Activated CD4-positive, alpha-beta T cell treated with anti-CD3 and anti-CD28 coated beads, Interleukin-2, amount 10 ng/mL, durations not matched to agents 7 days and 5 days (primary cell): ENCODE results near the gene DAGLB. TPM values are rescaled to one million over a fixed set of nuclear protein-coding genes. Genes with fewer than 3 reads are reported as not detected.

Source experiments
- CTCF ChIA-PET: fragments of 350-600 bp; sonication (Branson Sonifier 250); formaldehyde crosslinking; loops from one replicate; lab custom pipeline; 2021; ENCODE audit warnings: antibody characterized with exemption; lab: Charles Lee
- POLR2A ChIA-PET: fragments of 350-600 bp; sonication (Branson Sonifier 250); formaldehyde crosslinking; loops from one replicate; lab custom pipeline; 2021; ENCODE audit warnings: antibody characterized with exemption; lab: Charles Lee
- DNase-seq: peaks from one replicate; pipeline ENCODE4 v3.0.0-alpha.2; 2020
- H3K27ac Mint-ChIP-seq: one replicate; pipeline ENCODE4 v1.8.0; 2021; ENCODE audit warnings: mild to moderate bottlenecking, moderate library complexity, mixed read lengths
- H3K27me3 Mint-ChIP-seq: one replicate; pipeline ENCODE4 v1.8.0; 2021; ENCODE audit warnings: mixed read lengths
- H3K36me3 Mint-ChIP-seq: one replicate; pipeline ENCODE4 v1.8.0; 2021; ENCODE audit warnings: low read depth, mixed read lengths
- H3K4me1 Mint-ChIP-seq: one replicate; pipeline ENCODE4 v1.8.0; 2021; ENCODE audit warnings: mixed read lengths
- H3K4me3 Mint-ChIP-seq: one replicate; pipeline ENCODE4 v1.8.0; 2021; ENCODE audit warnings: mild to moderate bottlenecking, moderate library complexity, mixed read lengths
- H3K9me3 Mint-ChIP-seq: one replicate; pipeline ENCODE4 v1.8.0; 2021; ENCODE audit warnings: mixed read lengths
- total RNA-seq, 2 experiments: library from RNA; stranded (reverse); gene quantifications; one replicate each; pipeline ENCODE4 v1.2.3, GENCODE V29; 2021

DAGLB gene
- 10 to 100 TPM; 18.3 to 22.4 TPM for total RNA-seq

- DNase-seq, result peak; percentile 96
- Mint-ChIP-seq H3K36me3 (peaks cover 26% of the 10 kb centered on the region), H3K4me1 (peaks cover 25% of the 10 kb centered on the region), H3K27me3 (no peaks in the 10 kb centered on the region), H3K27ac (peak within 1 kb of the TSS; percentile 98), H3K9me3 (no peaks in the 10 kb centered on the region), H3K4me3 (peak within 1 kb of the TSS; percentile 98)
- POLR2A ChIA-PET, result interaction anchor here (1.1 kb wide), 1 partner anchor 8 kb away, joined by 3 read pairs; no protein-coding TSS in a partner anchor
- CTCF ChIA-PET, result interaction anchor here (0.6 to 1.8 kb wide), 5 partner anchors 8 to 76 kb away, joined by 4 to 8 read pairs (median 5); no protein-coding TSS in a partner anchor
These were observed at the start of gene DAGLB for GRCh38 chr7:6447581-6448199. DAGLB (minus strand) TSS chr7:6447954; CDS start chr7:6447842, 112 bp downstream.

GRCh38 chr7:6497637-6497905, 49.8 kb upstream of the DAGLB start:
- Mint-ChIP-seq H3K9me3 (no peaks in the 10 kb centered on the region), H3K27ac (no peak overlapping the region), H3K36me3 (no peaks in the 10 kb centered on the region), H3K4me3 (no peak overlapping the region), H3K27me3 (no peaks in the 10 kb centered on the region), H3K4me1 (no peaks in the 10 kb centered on the region)
- CTCF ChIA-PET, result no interaction called here
- POLR2A ChIA-PET, result no interaction called here
- DNase-seq, result no peak

GRCh38 chr7:6496842-6497636, 49.3 kb upstream of the DAGLB start:
- H3K36me3 Mint-ChIP-seq, result no peaks in the 10 kb centered on the region
- no peaks in the 10 kb centered on the region for H3K9me3 Mint-ChIP-seq
- H3K27ac Mint-ChIP-seq, result no peak overlapping the region
- no peak overlapping the region for H3K4me3 Mint-ChIP-seq
- H3K27me3 Mint-ChIP-seq, result no peaks in the 10 kb centered on the region
- CTCF ChIA-PET, result interaction anchor here (0.6 kb wide), 1 partner anchor 229 kb away, joined by 3 read pairs; no protein-coding TSS in a partner anchor
- H3K4me1 Mint-ChIP-seq, result no peaks in the 10 kb centered on the region
- POLR2A ChIA-PET, result no interaction called here
- no peak for DNase-seq

GRCh38 chr7:6495597-6496262, 48.0 kb upstream of the DAGLB start:
- H3K27me3 Mint-ChIP-seq, result peaks cover 7% of the 10 kb centered on the region
- no peak overlapping the region for H3K27ac Mint-ChIP-seq
- H3K9me3 Mint-ChIP-seq, result no peaks in the 10 kb centered on the region
- no peaks in the 10 kb centered on the region for H3K36me3 Mint-ChIP-seq
- H3K4me3 Mint-ChIP-seq, result no peak overlapping the region
- ChIA-PET POLR2A (interaction anchor here (0.6 kb wide), 1 partner anchor 9 kb away, joined by 6 read pairs; no protein-coding TSS in a partner anchor), CTCF (interaction anchor here (1.1 kb wide), 2 partner anchors 18 to 85 kb away, joined by 3 read pairs; no protein-coding TSS in a partner anchor)
- H3K4me1 Mint-ChIP-seq, result no peaks in the 10 kb centered on the region
- DNase-seq, result no peak

GRCh38 chr7:6494365-6494764, 46.6 kb upstream of the DAGLB start:
- no peak for DNase-seq
- Mint-ChIP-seq H3K9me3 (no peaks in the 10 kb centered on the region), H3K4me1 (no peaks in the 10 kb centered on the region), H3K27me3 (peaks cover 7% of the 10 kb centered on the region), H3K4me3 (no peak overlapping the region), H3K36me3 (no peaks in the 10 kb centered on the region), H3K27ac (no peak overlapping the region)
- ChIA-PET CTCF (no interaction called here), POLR2A (no interaction called here)

- Mint-ChIP-seq H3K36me3 (no peaks in the 10 kb centered on the region), H3K27me3 (peaks cover 7% of the 10 kb centered on the region), H3K4me3 (no peak overlapping the region), H3K4me1 (no peaks in the 10 kb centered on the region), H3K27ac (peak overlapping the region; percentile 25), H3K9me3 (no peaks in the 10 kb centered on the region)
- POLR2A ChIA-PET, result no interaction called here
- CTCF ChIA-PET, result no interaction called here
- no peak for DNase-seq
These were observed 43.4 kb upstream of the DAGLB start for GRCh38 chr7:6491194-6491593.

GRCh38 chr7:6489612-6490011, 41.9 kb upstream of the DAGLB start:
- Mint-ChIP-seq H3K27me3 (peaks cover 7% of the 10 kb centered on the region), H3K4me3 (no peak overlapping the region), H3K9me3 (no peaks in the 10 kb centered on the region), H3K4me1 (peaks cover 4% of the 10 kb centered on the region), H3K27ac (no peak overlapping the region), H3K36me3 (no peaks in the 10 kb centered on the region)
- no peak for DNase-seq
- ChIA-PET CTCF (interaction anchor here (0.7 kb wide), 2 partner anchors 100 to 122 kb away, joined by 3 read pairs; partner anchors contain the start of gene INTS15), POLR2A (no interaction called here)

GRCh38 chr7:6487184-6487545, 39.4 kb upstream of the DAGLB start:
- peaks cover 7% of the 10 kb centered on the region for H3K27me3 Mint-ChIP-seq
- peaks cover 17% of the 10 kb centered on the region for H3K4me1 Mint-ChIP-seq
- H3K27ac Mint-ChIP-seq, result no peak overlapping the region
- no peaks in the 10 kb centered on the region for H3K9me3 Mint-ChIP-seq
- CTCF ChIA-PET, result no interaction called here
- no peak overlapping the region for H3K4me3 Mint-ChIP-seq
- no peak for DNase-seq
- H3K36me3 Mint-ChIP-seq, result peaks cover 4% of the 10 kb centered on the region
- POLR2A ChIA-PET, result no interaction called here

- CTCF ChIA-PET, result no interaction called here
- POLR2A ChIA-PET, result interaction anchor here (0.7 kb wide), 1 partner anchor 9 kb away, joined by 6 read pairs; no protein-coding TSS in a partner anchor
- DNase-seq, result no peak
- no peak overlapping the region for H3K4me3 Mint-ChIP-seq
- H3K4me1 Mint-ChIP-seq, result peaks cover 21% of the 10 kb centered on the region
- H3K27ac Mint-ChIP-seq, result no peak overlapping the region
- no peaks in the 10 kb centered on the region for H3K9me3 Mint-ChIP-seq
- H3K27me3 Mint-ChIP-seq, result peaks cover 7% of the 10 kb centered on the region
- H3K36me3 Mint-ChIP-seq, result peaks cover 6% of the 10 kb centered on the region
These were observed 38.9 kb upstream of the DAGLB start for GRCh38 chr7:6486438-6487183.

GRCh38 chr7:6482743-6483119, 35.0 kb upstream of the DAGLB start:
- Mint-ChIP-seq H3K36me3 (peaks cover 15% of the 10 kb centered on the region), H3K4me1 (peaks cover 56% of the 10 kb centered on the region), H3K9me3 (no peaks in the 10 kb centered on the region), H3K4me3 (peak overlapping the region; percentile 96), H3K27ac (peak overlapping the region; percentile 94), H3K27me3 (no peaks in the 10 kb centered on the region)
- ChIA-PET POLR2A (interaction anchor here (0.6 kb wide), 1 partner anchor 19 kb away, joined by 4 read pairs; no protein-coding TSS in a partner anchor), CTCF (no interaction called here)
- DNase-seq, result no peak

- H3K4me3 Mint-ChIP-seq, result peak overlapping the region; percentile 96
- ChIA-PET CTCF (no interaction called here), POLR2A (interaction anchor here (0.6 kb wide), 1 partner anchor 18 kb away, joined by 4 read pairs; no protein-coding TSS in a partner anchor)
- no peaks in the 10 kb centered on the region for H3K9me3 Mint-ChIP-seq
- H3K4me1 Mint-ChIP-seq, result peaks cover 60% of the 10 kb centered on the region
- DNase-seq, result no peak
- peaks cover 18% of the 10 kb centered on the region for H3K36me3 Mint-ChIP-seq
- no peaks in the 10 kb centered on the region for H3K27me3 Mint-ChIP-seq
- peak overlapping the region; percentile 94 for H3K27ac Mint-ChIP-seq
These were observed 34.6 kb upstream of the DAGLB start for GRCh38 chr7:6482307-6482706.

GRCh38 chr7:6481445-6481844, 33.7 kb upstream of the DAGLB start:
- H3K36me3 Mint-ChIP-seq, result peaks cover 18% of the 10 kb centered on the region
- ChIA-PET POLR2A (no interaction called here), CTCF (no interaction called here)

More at GRCh38 chr7:6481445-6481844, 33.7 kb upstream of the DAGLB start:
- H3K27me3 Mint-ChIP-seq, result no peaks in the 10 kb centered on the region
- DNase-seq, result no peak
- H3K4me1 Mint-ChIP-seq, result peaks cover 67% of the 10 kb centered on the region
- H3K4me3 Mint-ChIP-seq, result peak overlapping the region; percentile 36
- peak overlapping the region; percentile 46 for H3K27ac Mint-ChIP-seq
- no peaks in the 10 kb centered on the region for H3K9me3 Mint-ChIP-seq
